Choroid plexus epithelial cell (primary cell): ENCODE data around the gene HPN.
A peak's percentile ranks its signal among the peaks of the same experiment; 100 is the strongest.

Source experiments
- DNase-seq: peaks from one replicate; pipeline ENCODE4 v3.0.0-alpha.2; 2010; ENCODE audit warnings: low read depth
- H3K4me3 ChIP-seq: 2 replicates; pipeline ENCODE4 v1.5.1; 2011; ENCODE audit warnings: low read depth, mild to moderate bottlenecking, control low read depth, low read length, moderate library complexity
- CTCF ChIP-seq: conservative IDR thresholded peaks from 2 replicates; pipeline ENCODE4 v1.5.1; 2011; ENCODE audit warnings: low read depth, mild to moderate bottlenecking, control low read depth, inconsistent platforms, low read length, moderate library complexity

Gene HPN

GRCh38 chr19:35081201-35081600 is 39.7 kb downstream of the HPN start:
- no peak for DNase-seq

GRCh38 chr19:35083691-35084508 is 42.4 kb downstream of the HPN start:
- H3K4me3 ChIP-seq: no peak overlapping the region
- no peak for DNase-seq
- no peak for TF ChIP-seq CTCF

More at GRCh38 chr19:35081201-35081600, 39.7 kb downstream of the HPN start:
- no peak for TF ChIP-seq CTCF
- H3K4me3 ChIP-seq: no peak overlapping the region

GRCh38 chr19:35084509-35084762 is 42.9 kb downstream of the HPN start:
- H3K4me3 ChIP-seq: no peak overlapping the region
- DNase-seq: no peak
- TF ChIP-seq CTCF: no peak

- no peak for DNase-seq
- H3K4me3 ChIP-seq: no peak overlapping the region
- no peak for TF ChIP-seq CTCF
These were observed 44.4 kb downstream of the HPN start for GRCh38 chr19:35085947-35086346.

GRCh38 chr19:35086455-35086854 is 44.9 kb downstream of the HPN start:
- H3K4me3 ChIP-seq: no peak overlapping the region
- TF ChIP-seq CTCF: no peak
- DNase-seq: no peak

- no peak for TF ChIP-seq CTCF
- DNase-seq: no peak
- H3K4me3 ChIP-seq: no peak overlapping the region
These were observed 45.9 kb downstream of the HPN start for GRCh38 chr19:35087393-35087792.

GRCh38 chr19:35088131-35088913 is 46.8 kb downstream of the HPN start:
- DNase-seq: peak; percentile 78
- TF ChIP-seq CTCF: peak; percentile 22
- no peak overlapping the region for H3K4me3 ChIP-seq
